Measurements from ENCODE around the gene TPSAB1. TPM values are rescaled to one million over a fixed set of nuclear protein-coding genes. Genes with fewer than 3 reads are reported as not detected.

The TPSAB1 gene
- total and polyA plus RNA-seq, 2 donors: 4.3 to 11.1 TPM

GRCh38 chr16:1215574-1216295, 24.8 kb upstream of the TPSAB1 start:
- Histone ChIP-seq H3K4me1 (ENCODE audit: control insufficient read depth in 2 of 2, insufficient read depth in 2 of 2, low read length in 2 of 2) (no peaks in the 10 kb centered on the region), H3K27me3 (ENCODE audit: control insufficient read depth in 2 of 2, insufficient read depth in 1 of 2, low read length in 1 of 2) (no peaks in the 10 kb centered on the region), H3K4me3 (ENCODE audit: low read length in 2 of 2) (no peak overlapping the region), H3K27ac (ENCODE audit: low read depth in 1 of 2, low read length in 1 of 2) (no peak overlapping the region), H3K36me3 (ENCODE audit: control insufficient read depth in 2 of 2, insufficient read depth in 2 of 2, low read length in 1 of 2) (no peaks in the 10 kb centered on the region), H3K9me3 (ENCODE audit: control insufficient read depth in 2 of 2, insufficient read depth in 1 of 2, low read length in 1 of 2) (no peaks in the 10 kb centered on the region)
- 75% methylated on average over 32 of the region's 32 CpGs for WGBS
- no peak for DNase-seq (ENCODE audit: low read depth in 6 of 9, low spot score in 9 of 9)

GRCh38 chr16:1216296-1216619, 24.2 kb upstream of the TPSAB1 start:
- Histone ChIP-seq H3K36me3 (ENCODE audit: control insufficient read depth in 2 of 2, insufficient read depth in 2 of 2, low read length in 1 of 2) (no peaks in the 10 kb centered on the region), H3K9me3 (ENCODE audit: control insufficient read depth in 2 of 2, insufficient read depth in 1 of 2, low read length in 1 of 2) (no peaks in the 10 kb centered on the region), H3K4me1 (ENCODE audit: control insufficient read depth in 2 of 2, insufficient read depth in 2 of 2, low read length in 2 of 2) (no peaks in the 10 kb centered on the region), H3K27ac (ENCODE audit: low read depth in 1 of 2, low read length in 1 of 2) (no peak overlapping the region), H3K27me3 (ENCODE audit: control insufficient read depth in 2 of 2, insufficient read depth in 1 of 2, low read length in 1 of 2) (no peaks in the 10 kb centered on the region), H3K4me3 (ENCODE audit: low read length in 2 of 2) (no peak overlapping the region)
- whole genome bisulfite sequencing: 90% methylated on average over 12 of the region's 12 CpGs
- DNase-seq (ENCODE audit: low read depth in 6 of 9, low spot score in 9 of 9): no peak

- 93% methylated on average over 32 of the region's 32 CpGs for WGBS
- Histone ChIP-seq H3K36me3 (ENCODE audit: control insufficient read depth in 2 of 2, insufficient read depth in 2 of 2, low read length in 1 of 2) (no peaks in the 10 kb centered on the region), H3K27ac (ENCODE audit: low read depth in 1 of 2, low read length in 1 of 2) (no peak overlapping the region), H3K4me1 (ENCODE audit: control insufficient read depth in 2 of 2, insufficient read depth in 2 of 2, low read length in 2 of 2) (no peaks in the 10 kb centered on the region), H3K27me3 (ENCODE audit: control insufficient read depth in 2 of 2, insufficient read depth in 1 of 2, low read length in 1 of 2) (no peaks in the 10 kb centered on the region), H3K4me3 (ENCODE audit: low read length in 2 of 2) (no peak overlapping the region), H3K9me3 (ENCODE audit: control insufficient read depth in 2 of 2, insufficient read depth in 1 of 2, low read length in 1 of 2) (no peaks in the 10 kb centered on the region)
- DNase-seq (ENCODE audit: low read depth in 6 of 9, low spot score in 9 of 9): no peak
Observed at GRCh38 chr16:1216681-1217400, 23.7 kb upstream of the TPSAB1 start.

GRCh38 chr16:1217526-1217925, 23.0 kb upstream of the TPSAB1 start:
- DNase-seq (ENCODE audit: low read depth in 6 of 9, low spot score in 9 of 9): no peak
- Histone ChIP-seq H3K4me3 (ENCODE audit: low read length in 2 of 2) (no peak overlapping the region), H3K27me3 (ENCODE audit: control insufficient read depth in 2 of 2, insufficient read depth in 1 of 2, low read length in 1 of 2) (no peaks in the 10 kb centered on the region), H3K36me3 (ENCODE audit: control insufficient read depth in 2 of 2, insufficient read depth in 2 of 2, low read length in 1 of 2) (no peaks in the 10 kb centered on the region), H3K27ac (ENCODE audit: low read depth in 1 of 2, low read length in 1 of 2) (no peak overlapping the region), H3K4me1 (ENCODE audit: control insufficient read depth in 2 of 2, insufficient read depth in 2 of 2, low read length in 2 of 2) (no peaks in the 10 kb centered on the region), H3K9me3 (ENCODE audit: control insufficient read depth in 2 of 2, insufficient read depth in 1 of 2, low read length in 1 of 2) (no peaks in the 10 kb centered on the region)
- WGBS: 95% methylated on average over 24 of the region's 24 CpGs

GRCh38 chr16:1218061-1218929, 22.2 kb upstream of the TPSAB1 start:
- Histone ChIP-seq H3K27ac (ENCODE audit: low read depth in 1 of 2, low read length in 1 of 2) (no peak overlapping the region), H3K4me3 (ENCODE audit: low read length in 2 of 2) (no peak overlapping the region)
- 93% methylated on average over 49 of the region's 49 CpGs for WGBS

GRCh38 chr16:1218930-1219611, 21.4 kb upstream of the TPSAB1 start:
- Histone ChIP-seq H3K27me3 (ENCODE audit: control insufficient read depth in 2 of 2, insufficient read depth in 1 of 2, low read length in 1 of 2) (no peaks in the 10 kb centered on the region), H3K36me3 (ENCODE audit: control insufficient read depth in 2 of 2, insufficient read depth in 2 of 2, low read length in 1 of 2) (no peaks in the 10 kb centered on the region), H3K9me3 (ENCODE audit: control insufficient read depth in 2 of 2, insufficient read depth in 1 of 2, low read length in 1 of 2) (no peaks in the 10 kb centered on the region), H3K27ac (ENCODE audit: low read depth in 1 of 2, low read length in 1 of 2) (no peak overlapping the region), H3K4me3 (ENCODE audit: low read length in 2 of 2) (no peak overlapping the region), H3K4me1 (ENCODE audit: control insufficient read depth in 2 of 2, insufficient read depth in 2 of 2, low read length in 2 of 2) (no peaks in the 10 kb centered on the region)
- DNase-seq (ENCODE audit: low read depth in 6 of 9, low spot score in 9 of 9): no peak
- 92% methylated on average over 24 of the region's 24 CpGs for WGBS

More at GRCh38 chr16:1218061-1218929, 22.2 kb upstream of the TPSAB1 start:
- Histone ChIP-seq H3K36me3 (ENCODE audit: control insufficient read depth in 2 of 2, insufficient read depth in 2 of 2, low read length in 1 of 2) (no peaks in the 10 kb centered on the region), H3K9me3 (ENCODE audit: control insufficient read depth in 2 of 2, insufficient read depth in 1 of 2, low read length in 1 of 2) (no peaks in the 10 kb centered on the region), H3K4me1 (ENCODE audit: control insufficient read depth in 2 of 2, insufficient read depth in 2 of 2, low read length in 2 of 2) (no peaks in the 10 kb centered on the region), H3K27me3 (ENCODE audit: control insufficient read depth in 2 of 2, insufficient read depth in 1 of 2, low read length in 1 of 2) (no peaks in the 10 kb centered on the region)
- no peak for DNase-seq (ENCODE audit: low read depth in 6 of 9, low spot score in 9 of 9)

GRCh38 chr16:1220098-1220728, 20.3 kb upstream of the TPSAB1 start:
- no peaks in the 10 kb centered on the region for H3K4me1 ChIP-seq (ENCODE audit: control insufficient read depth in 2 of 2, insufficient read depth in 2 of 2, low read length in 2 of 2)
- no peak for DNase-seq (ENCODE audit: low read depth in 6 of 9, low spot score in 9 of 9)
- no peaks in the 10 kb centered on the region for H3K27me3 ChIP-seq (ENCODE audit: control insufficient read depth in 2 of 2, insufficient read depth in 1 of 2, low read length in 1 of 2)
- no peak overlapping the region for H3K4me3 ChIP-seq (ENCODE audit: low read length in 2 of 2)
- H3K9me3 ChIP-seq (ENCODE audit: control insufficient read depth in 2 of 2, insufficient read depth in 1 of 2, low read length in 1 of 2): no peaks in the 10 kb centered on the region
- no peaks in the 10 kb centered on the region for H3K36me3 ChIP-seq (ENCODE audit: control insufficient read depth in 2 of 2, insufficient read depth in 2 of 2, low read length in 1 of 2)
- WGBS: 94% methylated on average over 55 of the region's 55 CpGs
- H3K27ac ChIP-seq (ENCODE audit: low read depth in 1 of 2, low read length in 1 of 2): no peak overlapping the region

GRCh38 chr16:1220841-1221627, 19.5 kb upstream of the TPSAB1 start:
- Histone ChIP-seq H3K27ac (ENCODE audit: low read depth in 1 of 2, low read length in 1 of 2) (no peak overlapping the region), H3K9me3 (ENCODE audit: control insufficient read depth in 2 of 2, insufficient read depth in 1 of 2, low read length in 1 of 2) (no peaks in the 10 kb centered on the region), H3K4me1 (ENCODE audit: control insufficient read depth in 2 of 2, insufficient read depth in 2 of 2, low read length in 2 of 2) (no peaks in the 10 kb centered on the region), H3K36me3 (ENCODE audit: control insufficient read depth in 2 of 2, insufficient read depth in 2 of 2, low read length in 1 of 2) (no peaks in the 10 kb centered on the region), H3K4me3 (ENCODE audit: low read length in 2 of 2) (no peak overlapping the region), H3K27me3 (ENCODE audit: control insufficient read depth in 2 of 2, insufficient read depth in 1 of 2, low read length in 1 of 2) (no peaks in the 10 kb centered on the region)
- WGBS: 88% methylated on average over 48 of the region's 48 CpGs
- no peak for DNase-seq (ENCODE audit: low read depth in 6 of 9, low spot score in 9 of 9)

All from thymus (tissue), 11 donors.